Smooth muscle cell (in vitro differentiated cells): ENCODE data around the gene CABLES1. TPM values are rescaled to one million over a fixed set of nuclear protein-coding genes. Genes with fewer than 3 reads are reported as not detected.
A peak's percentile ranks its signal among the peaks of the same experiment; 100 is the strongest.

Experiments used
- DNase-seq: peaks from one replicate; lab custom pipeline; 2025; ENCODE audit not compliant: unreplicated experiment; lab: John Stamatoyannopoulos, UW
- H2AFZ ChIP-seq: fragments of 200-600 bp; sonication (generic); 2 replicates; pipeline ENCODE4 v1.6.0; 2016; ENCODE audit warnings: antibody characterized with exemption, low read depth, mild to moderate bottlenecking
- H3F3A ChIP-seq: fragments of 200-600 bp; sonication (generic); 2 replicates; pipeline ENCODE4 v1.6.0; 2017; ENCODE audit warnings: antibody characterized with exemption, low read depth
- H3K27ac ChIP-seq: fragments of 200-600 bp; sonication (generic); 2 replicates; pipeline ENCODE4 v1.5.1; 2016; ENCODE audit warnings: low read depth, mild to moderate bottlenecking
- H3K27me3 ChIP-seq: fragments of 200-600 bp; sonication (generic); 2 replicates; pipeline ENCODE4 v1.6.1; 2016; ENCODE audit warnings: low read depth, mild to moderate bottlenecking
- H3K36me3 ChIP-seq: fragments of 200-600 bp; sonication (generic); 2 replicates; pipeline ENCODE4 v1.5.1; 2016; ENCODE audit warnings: low read depth
- H3K4me1 ChIP-seq: fragments of 200-600 bp; sonication (generic); 2 replicates; pipeline ENCODE4 v1.5.1; 2016; ENCODE audit warnings: low read depth
- H3K4me2 ChIP-seq: fragments of 200-600 bp; sonication (generic); 2 replicates; pipeline ENCODE4 v1.6.0; 2016; ENCODE audit warnings: mild to moderate bottlenecking
- H3K4me3 ChIP-seq: fragments of 200-600 bp; sonication (generic); 2 replicates; pipeline ENCODE4 v1.5.1; 2016; ENCODE audit warnings: mild to moderate bottlenecking
- H3K79me2 ChIP-seq: fragments of 200-600 bp; sonication (generic); 2 replicates; pipeline ENCODE4 v1.6.0; 2016; ENCODE audit warnings: low read depth, mild to moderate bottlenecking
- H3K9ac ChIP-seq: fragments of 200-600 bp; sonication (generic); 2 replicates; pipeline ENCODE4 v1.6.0; 2016; ENCODE audit warnings: low read depth
- H3K9me3 ChIP-seq: fragments of 200-600 bp; sonication (generic); replicated peaks from 2 replicates; pipeline ENCODE4 v1.5.1; 2016; ENCODE audit warnings: low read depth
- H4K20me1 ChIP-seq: fragments of 200-600 bp; sonication (generic); 2 replicates; pipeline ENCODE4 v1.6.0; 2016; ENCODE audit warnings: low read depth
- CTCF ChIP-seq: fragments of 200-600 bp; sonication (generic); IDR thresholded peaks from 2 replicates; pipeline ENCODE4 v1.5.1; 2017; ENCODE audit warnings: borderline replicate concordance, mild to moderate bottlenecking, antibody characterized with exemption; ENCODE audit not compliant: insufficient read depth, poor library complexity, severe bottlenecking
- WGBS: methylation state at CpG from one replicate; pipeline ENCODE4 v1.1.7; 2016; ENCODE audit warnings: low lambda C conversion rate; 5-methylcytosine and 5-hydroxymethylcytosine counted together
- polyA plus RNA-seq: library from polyadenylated mRNA; unstranded; fragments of >200 nt; fragmentation: Nextera tagmentation; extraction: Ambion mirVana; gene quantifications from 2 replicates; pipeline ENCODE4 v1.2.1, GENCODE V29; 2016
- total RNA-seq: library from RNA; depleted of rRNA; stranded (reverse); fragments of >200 nt; gene quantifications from 2 replicates; pipeline ENCODE4 v1.2.3, GENCODE V29; 2014

The CABLES1 gene
- total and polyA plus RNA-seq, 2 experiments from 2014 or later, result 1.2 to 2.4 TPM

DNA sequence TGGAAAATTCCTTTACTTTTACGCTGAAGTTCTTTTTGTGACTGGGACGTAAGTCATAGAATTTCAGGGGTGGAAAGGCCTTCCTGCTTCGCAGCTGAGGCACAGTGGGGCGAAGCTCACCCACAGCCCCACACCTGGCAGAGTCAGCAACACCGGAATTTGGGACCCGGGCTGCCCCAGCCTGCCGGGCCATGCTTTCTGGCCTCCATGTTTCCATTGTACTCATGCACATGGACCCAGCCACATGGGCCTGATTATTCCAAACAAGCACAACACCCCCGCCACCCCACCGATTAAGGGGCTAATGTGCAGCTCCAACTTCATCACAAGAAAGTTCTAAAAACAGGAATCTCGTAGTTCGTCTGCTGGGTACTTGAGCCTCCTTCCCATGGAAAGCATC, 82.5 kb downstream of the CABLES1 start:
- no peaks in the 10 kb centered on the region for H3K27me3 ChIP-seq
- H2AFZ ChIP-seq, result no peak overlapping the region
- no peak overlapping the region for H3K27ac ChIP-seq
- no peaks in the 10 kb centered on the region for H3F3A ChIP-seq
- no peaks in the 10 kb centered on the region for H3K36me3 ChIP-seq
- no peak overlapping the region for H3K9ac ChIP-seq
- H3K79me2 ChIP-seq, result no peaks in the 10 kb centered on the region
- no peak overlapping the region for H3K4me3 ChIP-seq
- 98% methylated on average over 11 of the region's 11 CpGs for WGBS
- no peaks in the 10 kb centered on the region for H4K20me1 ChIP-seq
- no peak overlapping the region for H3K4me2 ChIP-seq
- H3K9me3 ChIP-seq, result no peaks in the 10 kb centered on the region
- DNase-seq, result no peak
- no peaks in the 10 kb centered on the region for H3K4me1 ChIP-seq
- no peak for TF ChIP-seq CTCF

DNA sequence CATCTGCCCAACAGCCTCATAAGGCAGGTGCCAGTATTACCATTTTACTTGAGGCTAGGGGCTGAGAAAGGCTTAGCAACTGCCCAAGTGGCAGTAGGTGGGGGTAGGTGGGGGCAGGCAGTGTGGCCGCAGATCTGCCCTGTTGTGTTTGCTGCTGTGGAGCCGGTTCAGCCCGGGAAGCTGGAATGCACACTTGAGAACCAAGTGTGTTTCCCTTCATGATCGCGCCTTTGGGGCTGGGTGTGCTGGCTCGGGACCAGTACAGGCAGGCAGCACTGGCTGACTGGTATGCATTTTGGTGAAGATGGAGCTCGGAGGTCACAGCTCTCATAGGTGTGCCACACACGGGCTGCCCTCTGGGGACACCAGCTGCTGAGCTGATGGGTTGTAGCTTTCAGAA, 85.1 kb downstream of the CABLES1 start:
- DNase-seq, result no peak
- no peak overlapping the region for H3K9ac ChIP-seq
- TF ChIP-seq CTCF, result no peak
- H3F3A ChIP-seq, result peaks cover 3% of the 10 kb centered on the region
- 82% methylated on average over 8 of the region's 8 CpGs for WGBS
- H3K27me3 ChIP-seq, result no peaks in the 10 kb centered on the region
- no peaks in the 10 kb centered on the region for H3K4me1 ChIP-seq
- H3K9me3 ChIP-seq, result no peaks in the 10 kb centered on the region
- H3K79me2 ChIP-seq, result no peaks in the 10 kb centered on the region
- no peaks in the 10 kb centered on the region for H4K20me1 ChIP-seq
- no peak overlapping the region for H3K27ac ChIP-seq
- no peak overlapping the region for H3K4me3 ChIP-seq
- H3K4me2 ChIP-seq, result no peak overlapping the region
- H3K36me3 ChIP-seq, result no peaks in the 10 kb centered on the region
- H2AFZ ChIP-seq, result no peak overlapping the region

GRCh38 chr18:23223641-23224040, 88.4 kb downstream of the CABLES1 start:
- DNase-seq, result no peak
- Histone ChIP-seq H3K36me3 (no peaks in the 10 kb centered on the region), H3F3A (peaks cover 25% of the 10 kb centered on the region), H3K4me3 (no peak overlapping the region), H3K4me1 (peaks cover 11% of the 10 kb centered on the region), H3K27me3 (no peaks in the 10 kb centered on the region), H2AFZ (no peak overlapping the region), H3K79me2 (no peaks in the 10 kb centered on the region), H3K9ac (no peak overlapping the region), H4K20me1 (no peaks in the 10 kb centered on the region), H3K9me3 (no peaks in the 10 kb centered on the region), H3K4me2 (no peak overlapping the region), H3K27ac (no peak overlapping the region)
- no peak for TF ChIP-seq CTCF
- WGBS, result 93% methylated on average over 4 of the region's 4 CpGs

- Histone ChIP-seq H3F3A (peaks cover 30% of the 10 kb centered on the region), H3K4me1 (peaks cover 11% of the 10 kb centered on the region), H3K9ac (peak overlapping the region; percentile 53), H4K20me1 (no peaks in the 10 kb centered on the region), H3K9me3 (no peaks in the 10 kb centered on the region), H3K79me2 (no peaks in the 10 kb centered on the region), H3K36me3 (no peaks in the 10 kb centered on the region), H3K27me3 (no peaks in the 10 kb centered on the region), H3K27ac (peak overlapping the region; percentile 93), H2AFZ (no peak overlapping the region), H3K4me3 (no peak overlapping the region), H3K4me2 (peak overlapping the region; percentile 53)
- no peak for TF ChIP-seq CTCF
- 16% methylated on average over 2 of the region's 2 CpGs for WGBS
- DNase-seq, result peak; percentile 2
Observed at GRCh38 chr18:23225503-23225902, 90.2 kb downstream of the CABLES1 start.
